HG02759 (cell line): Measurements from ENCODE around the gene TRIP13.
A peak's percentile ranks its signal among the peaks of the same experiment; 100 is the strongest.
"Not testable (repeated sequence)": the region's sequence is repeated elsewhere in the genome, so short reads cannot be mapped to it uniquely, and the experiment has no call there.

ENCODE experiments used
- ATAC-seq: cut with Tn5 transposase; IDR thresholded peaks from one replicate; pipeline ENCODE4 v1.9.1; 2021; ENCODE audit warnings: mild to moderate bottlenecking, moderate library complexity; ENCODE audit not compliant: unreplicated experiment

The TRIP13 gene

GRCh38 chr5:916441-917293 is 24.0 kb downstream of the TRIP13 start:
- no peak for ATAC-seq

GRCh38 chr5:918717-919116 is 26.0 kb downstream of the TRIP13 start:
- ATAC-seq, result not testable (repeated sequence)

DNA sequence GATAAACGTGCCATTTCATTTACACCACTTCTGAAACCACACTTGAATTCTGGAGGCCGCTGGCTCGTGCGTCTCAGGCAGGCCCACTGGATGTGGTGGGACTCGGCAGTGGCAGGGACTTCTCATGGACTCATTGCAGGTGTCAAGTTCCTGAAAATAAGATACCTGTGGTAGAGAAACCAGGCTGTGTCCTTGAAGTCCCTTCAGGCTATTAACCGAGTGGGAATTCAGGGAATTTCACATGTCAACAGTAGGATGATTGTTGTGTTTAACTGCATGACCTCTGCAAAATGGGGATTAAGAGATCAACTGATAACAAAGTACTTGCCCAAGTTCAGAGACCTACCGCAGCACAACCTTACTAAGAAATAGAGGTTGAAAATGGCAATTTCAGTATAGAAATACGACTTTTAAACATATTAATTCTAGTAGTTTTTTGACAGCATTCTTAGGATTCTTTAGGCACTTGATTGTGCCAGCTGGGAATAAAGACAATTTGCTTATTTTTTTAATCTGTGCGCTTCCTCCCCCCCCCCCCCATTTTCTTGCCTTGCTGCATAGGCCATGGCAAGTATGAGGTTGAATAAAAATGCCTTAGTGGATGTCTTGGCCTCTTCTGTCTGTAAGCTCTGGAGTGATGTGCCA is 26.8 kb downstream of the TRIP13 start:
- ATAC-seq, result no peak

DNA sequence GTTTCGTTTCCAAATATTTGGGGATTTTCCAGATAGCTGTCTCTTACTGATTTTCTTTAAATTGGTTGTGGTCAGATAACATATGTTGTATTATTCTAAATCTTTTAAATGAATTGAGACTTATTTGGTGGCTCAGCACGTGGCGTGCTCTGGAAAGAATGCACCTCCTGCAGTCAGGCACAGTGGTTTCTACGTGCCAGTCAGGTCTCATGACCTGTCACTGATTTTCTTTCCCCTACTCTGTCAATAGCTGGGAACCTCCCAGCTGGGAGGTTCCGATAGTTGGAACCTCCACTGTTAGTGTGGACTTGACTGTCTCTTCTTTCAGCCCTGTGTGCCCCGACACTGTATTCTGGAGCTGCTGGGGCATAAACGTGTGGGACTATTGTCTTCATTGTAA is 27.6 kb downstream of the TRIP13 start:
- no peak for ATAC-seq

- ATAC-seq, result no peak
Measured at GRCh38 chr5:921456-922435, 29.1 kb downstream of the TRIP13 start.

DNA sequence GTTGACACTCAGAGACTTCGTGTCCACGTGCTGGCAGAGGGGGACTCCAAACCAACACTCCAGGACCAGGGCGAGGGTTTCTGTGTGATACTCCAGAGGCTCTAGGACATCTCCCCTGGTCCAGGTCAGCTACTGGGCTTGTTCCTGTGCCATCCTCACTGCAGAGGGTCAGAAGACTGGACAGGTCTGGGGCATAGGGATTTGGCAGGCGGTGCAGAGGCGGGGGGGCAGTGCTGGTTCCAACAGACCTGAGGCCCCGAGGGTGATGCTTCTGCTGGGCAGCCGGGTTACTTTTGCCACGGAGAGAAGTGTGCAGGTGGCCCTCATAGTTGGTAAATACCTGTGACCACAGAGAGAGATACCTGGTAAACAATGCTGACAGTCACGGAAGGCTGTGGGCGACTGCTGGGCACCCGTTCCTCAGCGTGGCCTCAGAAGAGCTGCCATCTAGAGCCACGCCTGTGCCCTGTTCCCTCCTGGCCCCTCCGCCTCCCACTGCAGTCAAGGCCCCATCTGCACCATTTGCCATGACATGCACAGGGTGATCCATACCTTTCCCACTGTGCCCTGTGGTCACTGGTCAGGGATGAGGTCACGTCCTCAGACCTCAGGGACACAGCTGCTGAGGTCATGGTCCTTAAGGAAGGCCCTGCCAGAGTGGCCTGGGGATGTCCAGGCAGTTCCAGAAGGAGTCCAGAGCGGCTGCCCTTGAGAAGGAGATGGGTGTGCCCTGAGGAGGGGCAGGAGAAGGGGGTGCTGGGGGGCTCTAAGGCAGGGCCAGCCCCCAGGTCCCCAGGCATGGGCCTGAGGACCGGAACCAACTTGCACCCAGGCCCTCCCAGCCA is 30.0 kb downstream of the TRIP13 start:
- no peak for ATAC-seq

GRCh38 chr5:923281-923873 is 30.7 kb downstream of the TRIP13 start:
- ATAC-seq, result peak; percentile 90

GRCh38 chr5:926417-927171 is 33.9 kb downstream of the TRIP13 start:
- no peak for ATAC-seq

DNA sequence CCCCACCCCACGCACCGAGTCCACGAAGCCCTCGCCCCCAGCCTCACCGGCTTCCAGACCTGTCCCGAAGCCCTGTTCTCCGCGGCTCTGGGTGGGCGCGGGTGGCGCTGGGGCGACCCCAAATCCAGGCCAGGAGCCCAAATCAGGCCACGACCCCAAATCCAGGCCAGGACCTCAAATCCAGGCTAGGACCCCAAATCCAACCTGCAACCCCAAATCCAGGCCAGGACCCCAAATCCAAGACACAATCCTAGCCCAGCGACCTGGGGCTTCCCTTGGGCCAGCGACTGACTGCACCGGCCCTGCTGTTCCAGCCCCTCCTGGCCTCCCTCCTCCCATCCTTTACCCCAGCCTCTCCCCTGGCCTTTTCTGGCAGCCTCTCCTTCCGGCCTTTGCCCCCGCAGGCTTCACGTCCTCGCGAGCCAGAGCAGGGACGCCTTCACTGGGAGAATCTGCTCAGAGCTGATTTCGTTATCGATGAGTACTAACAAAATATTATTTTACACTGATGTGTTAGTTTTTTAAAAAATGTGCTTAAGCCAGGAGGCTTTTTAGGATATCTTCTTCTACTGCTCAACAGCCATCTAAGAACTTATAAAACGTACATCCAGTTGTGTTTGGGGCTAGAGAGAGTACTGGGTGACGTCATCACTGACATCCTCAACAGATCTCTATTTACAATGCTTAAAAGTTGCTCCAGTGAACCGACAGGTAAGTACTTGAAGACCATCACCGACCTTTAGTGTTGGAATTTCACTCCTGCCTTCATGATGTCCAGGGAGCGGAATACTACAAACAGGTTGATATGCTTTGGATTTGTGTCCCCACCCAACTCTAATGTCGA is 34.7 kb downstream of the TRIP13 start:
- ATAC-seq, result no peak

GRCh38 chr5:929182-929581 is 36.5 kb downstream of the TRIP13 start:
- ATAC-seq, result not testable (repeated sequence)

GRCh38 chr5:929596-929995 is 36.9 kb downstream of the TRIP13 start:
- ATAC-seq, result no peak

DNA sequence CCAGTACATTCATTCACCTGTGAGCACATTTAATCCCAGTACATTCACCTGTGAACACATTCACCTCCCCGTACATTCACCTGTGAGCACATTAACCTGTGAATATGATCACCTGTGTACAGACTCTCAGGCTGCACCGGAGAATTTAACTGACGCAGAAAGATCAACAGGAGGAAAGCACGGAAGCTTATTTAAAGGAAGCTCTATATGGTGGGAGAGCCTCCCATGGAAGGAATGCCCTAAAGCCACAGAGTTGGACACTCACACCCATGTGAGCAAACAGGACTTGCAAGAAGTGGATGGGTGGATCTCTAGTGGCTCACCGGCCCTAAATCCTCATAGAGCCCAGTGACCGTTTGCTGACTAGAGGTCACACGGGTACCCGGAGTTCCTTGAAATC is 38.2 kb downstream of the TRIP13 start:
- ATAC-seq, result no peak

DNA sequence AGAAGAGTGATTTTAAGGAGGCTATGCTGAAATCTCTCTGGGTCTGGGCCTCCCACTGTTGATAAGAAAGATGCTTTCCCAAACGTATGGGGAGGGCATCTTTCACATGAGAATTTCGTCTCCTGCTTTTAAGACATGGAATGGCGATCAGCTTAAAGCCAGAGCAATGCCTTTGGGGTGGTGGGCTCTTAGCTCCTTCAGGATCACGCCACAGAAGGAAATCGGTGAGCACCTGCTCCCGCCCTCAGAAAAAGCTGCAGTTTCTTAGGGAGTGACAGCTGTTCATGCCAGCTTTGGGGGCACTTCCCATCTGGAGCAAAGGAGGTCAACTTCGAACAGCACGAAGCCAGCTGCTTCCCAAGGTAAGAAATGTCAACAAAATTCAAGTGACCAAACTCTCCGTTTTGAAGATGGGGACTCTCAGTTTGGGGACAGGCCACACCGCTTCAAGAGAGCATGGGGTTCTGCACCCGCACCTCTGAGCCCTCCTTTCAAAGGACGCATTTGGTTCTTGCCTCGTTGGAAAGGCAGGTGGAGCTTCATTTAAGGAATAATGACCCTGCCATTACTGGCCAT is 39.0 kb downstream of the TRIP13 start:
- no peak for ATAC-seq

GRCh38 chr5:932151-932627 is 39.5 kb downstream of the TRIP13 start:
- ATAC-seq, result no peak

- no peak for ATAC-seq
Measured at GRCh38 chr5:932628-933250, 40.1 kb downstream of the TRIP13 start.

DNA sequence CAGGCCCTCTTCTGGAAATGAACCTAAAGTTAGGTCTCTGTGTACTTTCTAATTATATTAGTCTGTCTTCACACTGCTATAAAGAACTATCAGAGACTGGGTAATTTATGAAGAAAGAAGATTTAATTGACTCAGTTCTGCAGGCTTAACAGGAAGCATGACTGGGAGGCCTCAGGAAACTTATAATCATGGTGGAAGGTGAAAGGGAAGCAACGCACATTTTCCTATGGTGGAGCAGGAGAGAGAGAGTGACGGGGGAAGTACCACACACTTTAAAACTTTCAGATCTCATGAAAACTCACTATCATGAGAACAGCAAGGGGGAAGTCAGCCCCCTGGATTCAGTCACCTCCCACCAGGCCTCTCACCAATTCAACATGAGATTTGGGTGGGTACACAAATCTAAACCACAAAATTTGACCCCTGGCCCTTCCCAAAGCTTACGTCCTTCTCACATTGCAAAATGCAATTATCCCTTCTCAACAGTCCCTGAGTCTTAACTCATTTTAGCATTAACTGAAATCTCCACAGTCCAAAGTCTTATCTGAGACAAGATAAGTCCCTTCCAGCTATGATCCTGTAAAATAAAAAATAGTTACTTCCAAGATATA is 40.7 kb downstream of the TRIP13 start:
- no peak for ATAC-seq

DNA sequence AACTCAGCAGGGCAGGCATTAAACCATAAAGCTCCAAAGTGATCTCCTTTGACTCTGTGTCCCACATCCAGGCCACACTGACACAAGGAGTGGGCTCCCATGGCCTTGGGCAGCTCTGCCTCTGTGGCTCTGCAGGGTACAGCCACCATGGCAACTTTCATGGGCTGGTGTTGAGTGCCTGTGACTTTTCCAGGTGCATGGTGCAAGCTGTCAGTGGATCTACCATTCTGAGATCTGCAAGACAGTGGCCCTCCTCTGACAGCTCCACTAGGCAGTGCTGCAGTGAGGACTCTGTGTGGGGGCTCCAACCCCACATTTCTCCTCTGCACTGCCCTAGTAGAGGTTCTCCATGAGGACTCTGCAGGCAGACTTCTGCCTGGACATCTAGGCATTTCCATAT is 41.3 kb downstream of the TRIP13 start:
- ATAC-seq, result not testable (repeated sequence)
